Measurements from ENCODE around the gene NR2E3. TPM values are rescaled to one million over a fixed set of nuclear protein-coding genes. Genes with fewer than 3 reads are reported as not detected.

Gene NR2E3
- total RNA-seq, 1 experiment from 2014 or later = 0.31 TPM

DNA sequence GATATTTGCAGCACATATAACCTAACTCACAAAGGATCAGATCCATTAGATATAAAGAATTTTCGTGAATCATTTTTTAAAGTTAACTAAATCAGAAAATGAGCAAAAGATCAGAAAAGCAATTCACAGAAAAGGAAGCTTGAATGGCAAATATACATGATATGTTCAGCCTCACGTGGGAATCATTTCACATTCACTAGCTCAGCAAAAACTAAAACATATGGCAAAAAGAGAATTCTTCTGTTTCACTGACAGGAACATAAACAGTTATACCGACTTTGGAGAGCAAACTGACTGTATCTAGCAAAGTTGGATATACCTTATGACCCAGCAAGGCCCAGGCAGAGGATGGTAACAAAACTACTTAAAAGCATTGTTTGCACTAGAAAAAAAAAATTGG lies 34.0 kb upstream of the NR2E3 start:
- H3K23me2 ChIP-seq (ENCODE audit: insufficient read length, low read depth, low read length, poor library complexity, severe bottlenecking) = no peaks in the 10 kb centered on the region
- H2BK120ac ChIP-seq (ENCODE audit: low read depth, low read length, poor library complexity, severe bottlenecking) = no peak overlapping the region
- H2AFZ ChIP-seq (ENCODE audit: low read length) = no peak overlapping the region
- H3K4ac ChIP-seq (ENCODE audit: low read depth, low read length) = no peak overlapping the region
- Mint-ChIP-seq H3K27me3 (ENCODE audit: low read depth) (no peaks in the 10 kb centered on the region; the same call in 1 of the 2 replicates), H3K27ac (no peak overlapping the region), H3K4me3 (no peak overlapping the region), H3K36me3 (ENCODE audit: insufficient read depth in 1 of 3, low read depth in 3 of 3) (peaks cover 0 to 3% (median 0%) of the 10 kb centered on the region in 3 experiments; a peak in 1 of 7 replicates), H3K4me1 (peaks cover 9% of the 10 kb centered on the region in 2 experiments), H3K9me3 (no peaks in the 10 kb centered on the region)
- H3K79me1 ChIP-seq (ENCODE audit: insufficient read depth, low read depth, low read length, poor library complexity, severe bottlenecking) = no peaks in the 10 kb centered on the region
- no peak overlapping the region for H3K27ac ChIP-seq (ENCODE audit: insufficient read length, low read depth, low read length)
- H2BK5ac ChIP-seq (ENCODE audit: insufficient read length, low read length) = no peak overlapping the region
- H3K18ac ChIP-seq (ENCODE audit: insufficient read length, low read depth, low read length) = no peak overlapping the region
- H4K8ac ChIP-seq (replicated peaks; ENCODE audit: insufficient read length, low read depth, low read length) = no peak overlapping the region
- no peak overlapping the region for H4K91ac ChIP-seq (ENCODE audit: insufficient read length, low read depth, low read length)
- WGBS (ENCODE audit: extremely low coverage, insufficient read length, low lambda C conversion rate) = no CpG with 5 or more reads among the region's 3 CpGs
- H3K79me2 ChIP-seq (ENCODE audit: insufficient read depth, low read length) = no peaks in the 10 kb centered on the region
- TF ChIP-seq, protein P1, sequence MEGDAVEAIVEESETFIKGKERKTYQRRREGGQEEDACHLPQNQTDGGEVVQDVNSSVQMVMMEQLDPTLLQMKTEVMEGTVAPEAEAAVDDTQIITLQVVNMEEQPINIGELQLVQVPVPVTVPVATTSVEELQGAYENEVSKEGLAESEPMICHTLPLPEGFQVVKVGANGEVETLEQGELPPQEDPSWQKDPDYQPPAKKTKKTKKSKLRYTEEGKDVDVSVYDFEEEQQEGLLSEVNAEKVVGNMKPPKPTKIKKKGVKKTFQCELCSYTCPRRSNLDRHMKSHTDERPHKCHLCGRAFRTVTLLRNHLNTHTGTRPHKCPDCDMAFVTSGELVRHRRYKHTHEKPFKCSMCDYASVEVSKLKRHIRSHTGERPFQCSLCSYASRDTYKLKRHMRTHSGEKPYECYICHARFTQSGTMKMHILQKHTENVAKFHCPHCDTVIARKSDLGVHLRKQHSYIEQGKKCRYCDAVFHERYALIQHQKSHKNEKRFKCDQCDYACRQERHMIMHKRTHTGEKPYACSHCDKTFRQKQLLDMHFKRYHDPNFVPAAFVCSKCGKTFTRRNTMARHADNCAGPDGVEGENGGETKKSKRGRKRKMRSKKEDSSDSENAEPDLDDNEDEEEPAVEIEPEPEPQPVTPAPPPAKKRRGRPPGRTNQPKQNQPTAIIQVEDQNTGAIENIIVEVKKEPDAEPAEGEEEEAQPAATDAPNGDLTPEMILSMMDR (conservative IDR thresholded peaks at IDR 0.05) = no peak
- H4K5ac ChIP-seq (ENCODE audit: insufficient read length, low read depth, low read length) = no peak overlapping the region
- H3K27me3 ChIP-seq (ENCODE audit: insufficient read depth, low read length) = no peaks in the 10 kb centered on the region
- H4K20me1 ChIP-seq (ENCODE audit: control insufficient read depth, insufficient read depth, insufficient read length) = no peaks in the 10 kb centered on the region
- no peak overlapping the region for H3K9ac ChIP-seq (ENCODE audit: extremely low read depth, insufficient read length, low read length)
- H3K56ac ChIP-seq (ENCODE audit: insufficient read length, low read depth, low read length) = no peak overlapping the region
- no peak overlapping the region for H2BK20ac ChIP-seq (ENCODE audit: low read depth, low read length, poor library complexity, severe bottlenecking)
- H3T11ph ChIP-seq (ENCODE audit: low read length) = no peak overlapping the region
- H3K4me1 ChIP-seq (ENCODE audit: insufficient read depth, low read length) = no peaks in the 10 kb centered on the region; the same call in 1 of the 2 replicates
- no peak overlapping the region for H2AK5ac ChIP-seq (ENCODE audit: insufficient read length, low read length)
- H3K4me2 ChIP-seq (ENCODE audit: insufficient read depth, insufficient read length, low read length) = no peak overlapping the region
- DNase-seq = no peak
- H2BK12ac ChIP-seq (ENCODE audit: insufficient read length, low read depth, low read length) = no peak overlapping the region
- H3K14ac ChIP-seq (ENCODE audit: insufficient read depth, low read length) = no peak overlapping the region
- H3K23ac ChIP-seq (ENCODE audit: insufficient read length, low read depth, low read length) = no peak overlapping the region
- H3K9me3 ChIP-seq (ENCODE audit: control insufficient read depth, low read depth, low read length) = no peaks in the 10 kb centered on the region
- H2BK15ac ChIP-seq (ENCODE audit: low read depth, low read length) = no peak overlapping the region
